NCI-H128 (cell line): ENCODE results near the gene CX3CL1.

ENCODE experiments used
- DNase-seq: peaks from one replicate; lab custom pipeline; 2025; ENCODE audit not compliant: unreplicated experiment; lab: John Stamatoyannopoulos, UW

The CX3CL1 gene

DNA sequence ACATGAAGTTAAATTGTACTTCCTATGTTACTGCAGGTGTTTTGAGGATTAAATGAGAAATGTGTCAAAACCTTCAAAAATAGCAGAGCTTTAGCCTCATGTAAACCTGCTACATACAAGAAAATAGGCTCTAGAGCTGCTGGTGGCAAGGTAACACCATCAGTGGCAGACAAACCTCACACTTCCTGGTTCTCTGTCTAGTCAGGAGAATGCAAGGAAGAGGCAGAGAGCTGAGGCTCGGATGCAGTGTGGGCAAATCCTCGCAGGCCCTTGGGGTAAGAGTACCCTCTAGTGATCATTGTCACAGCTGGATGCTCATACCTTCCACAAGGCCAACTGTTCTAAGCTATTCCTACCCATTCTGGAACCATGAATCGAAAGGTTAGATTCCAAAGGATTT, 60.7 kb downstream of the CX3CL1 start:
- DNase-seq, result no peak

DNA sequence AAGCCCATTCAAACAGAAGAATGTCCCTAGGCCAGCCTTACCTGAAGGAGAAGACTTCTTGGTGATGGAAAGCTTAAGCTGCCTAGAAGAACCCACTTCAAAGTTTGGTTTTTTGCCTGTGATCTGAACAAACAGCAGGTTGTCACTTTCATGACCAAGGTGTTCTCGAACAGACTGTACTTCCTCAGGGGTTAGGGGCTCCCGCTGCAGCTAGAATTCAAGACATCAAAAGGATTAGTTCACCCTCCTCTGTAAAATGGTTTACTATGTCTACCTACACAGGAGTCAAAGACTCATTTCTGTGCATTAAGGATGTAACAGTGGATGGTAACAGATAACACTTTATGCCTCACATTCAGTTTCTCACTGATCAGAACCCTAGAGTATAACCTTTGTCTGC, 61.7 kb downstream of the CX3CL1 start:
- no peak for DNase-seq
